BJ (cell line): ENCODE data around the gene CERS1. TPM values are rescaled to one million over a fixed set of nuclear protein-coding genes. Genes with fewer than 3 reads are reported as not detected.

ENCODE experiments used
- CTCF ChIA-PET: fragments of 350-600 bp; formaldehyde crosslinking; extraction: SDS; loops from one replicate; lab custom pipeline; 2021; ENCODE audit warnings: antibody characterized with exemption, inconsistent platforms; lab: Yijun Ruan, JAX
- POLR2A ChIA-PET: fragments of 300-600 bp; sonication (Branson Sonifier 250); formaldehyde crosslinking; extraction: SDS; loops from one replicate; lab custom pipeline; 2021; ENCODE audit warnings: antibody characterized with exemption; lab: Charles Lee
- DNase-seq: peaks from one replicate; pipeline ENCODE4 v3.0.0-alpha.2; 2011; ENCODE audit warnings: low read depth
- H3K27me3 ChIP-seq: 2 replicates; pipeline ENCODE4 v1.6.0; 2011; ENCODE audit warnings: low read length; ENCODE audit not compliant: control insufficient read depth, insufficient read depth
- H3K36me3 ChIP-seq: 2 replicates; pipeline ENCODE4 v1.5.1; 2011; ENCODE audit warnings: low read length; ENCODE audit not compliant: control insufficient read depth, insufficient read depth
- H3K4me3 ChIP-seq: 2 replicates; pipeline ENCODE4 v1.5.1; 2011; ENCODE audit warnings: low read depth, mild to moderate bottlenecking, control low read depth, low read length
- CTCF ChIP-seq: IDR thresholded peaks from 2 replicates; pipeline ENCODE4 v1.5.1; 2011; ENCODE audit warnings: low read depth, mild to moderate bottlenecking, control low read depth, inconsistent platforms, low read length, moderate library complexity; ENCODE audit not compliant: insufficient read depth
- polyA plus RNA-seq: library from polyadenylated mRNA; depleted of rRNA; stranded (reverse); fragments of >200 nt; gene quantifications from 2 replicates; pipeline ENCODE4 v1.2.3, GENCODE V29; 2011

CERS1 gene
- polyA plus RNA-seq, 1 experiment, result 0.83 TPM

- Histone ChIP-seq H3K36me3 (peaks cover 38% of the 10 kb centered on the region), H3K4me3 (no peak overlapping the region), H3K27me3 (no peaks in the 10 kb centered on the region)
- TF ChIP-seq CTCF, result no peak
- DNase-seq, result no peak
- POLR2A ChIA-PET, result no interaction called here
- CTCF ChIA-PET, result interaction anchor here (1.9 to 2.9 kb wide), 3 partner anchors 17 to 262 kb away, joined by 4 to 23 read pairs (median 9); partner anchors contain the start of gene REX1BD
Observed at GRCh38 chr19:18849838-18850400, 46.0 kb downstream of the CERS1 start.

- H3K4me3 ChIP-seq, result no peak overlapping the region
- H3K36me3 ChIP-seq, result peaks cover 33% of the 10 kb centered on the region
- no peak for TF ChIP-seq CTCF
- no peaks in the 10 kb centered on the region for H3K27me3 ChIP-seq
- CTCF ChIA-PET, result interaction anchor here (0.7 to 3.9 kb wide), 14 partner anchors 9 to 399 kb away, joined by 3 to 47 read pairs (median 12); partner anchors contain the start of genes CRTC1 and REX1BD
- POLR2A ChIA-PET, result no interaction called here
- DNase-seq, result no peak
Observed at GRCh38 chr19:18848878-18849661, 46.9 kb downstream of the CERS1 start.

- ChIA-PET CTCF (interaction anchor here (0.6 to 3.9 kb wide), 43 partner anchors 11 to 413 kb away, joined by 3 to 47 read pairs (median 3); partner anchors contain the start of genes CRTC1, REX1BD, UBA52 and UPF1), POLR2A (interaction anchor here (0.5 to 0.7 kb wide), 3 partner anchors 143 to 334 kb away, joined by 3 read pairs; no protein-coding TSS in a partner anchor)
- Histone ChIP-seq H3K36me3 (peaks cover 24% of the 10 kb centered on the region), H3K27me3 (no peaks in the 10 kb centered on the region), H3K4me3 (no peak overlapping the region)
- DNase-seq, result peak; percentile 81
- no peak for TF ChIP-seq CTCF
Observed at GRCh38 chr19:18847549-18848463, 48.2 kb downstream of the CERS1 start.

GRCh38 chr19:18846862-18847548 is 49.0 kb downstream of the CERS1 start:
- CTCF ChIA-PET, result interaction anchor here (0.5 to 3.9 kb wide), 50 partner anchors 11 to 566 kb away, joined by 3 to 47 read pairs (median 4); partner anchors contain the start of genes REX1BD, UBA52 and UPF1
- POLR2A ChIA-PET, result interaction anchor here (0.5 kb wide), 1 partner anchor 251 kb away, joined by 3 read pairs; no protein-coding TSS in a partner anchor
- Histone ChIP-seq H3K27me3 (no peaks in the 10 kb centered on the region), H3K36me3 (peaks cover 17% of the 10 kb centered on the region), H3K4me3 (no peak overlapping the region)
- TF ChIP-seq CTCF, result peak; percentile 95
- DNase-seq, result no peak
